HEK293 (cell line): ENCODE results near the gene NT5M.

Source experiments
- SCRT2 ChIP-seq: fragments of 450-650 bp; formaldehyde crosslinking; IDR thresholded peaks from 2 replicates; pipeline ENCODE4 v1.5.1; 2016; ENCODE audit warnings: missing biosample characterization, missing genetic modification characterization
- TCF7L2 ChIP-seq: IDR thresholded peaks from 2 replicates; pipeline ENCODE4 v1.6.1; 2011; ENCODE audit warnings: low read depth, mild to moderate bottlenecking, inconsistent platforms, low read length, moderate library complexity, borderline replicate concordance
- TRIM28 ChIP-seq: IDR thresholded peaks from 2 replicates; pipeline ENCODE4 v1.6.1; 2011; ENCODE audit warnings: low read length, control low read depth, borderline replicate concordance
- ZNF140 ChIP-seq: fragments of 450-650 bp; formaldehyde crosslinking; IDR thresholded peaks from 2 replicates; pipeline ENCODE4 v1.5.1; 2016; ENCODE audit warnings: missing biosample characterization, missing genetic modification characterization
- ZNF184 ChIP-seq: fragments of 450-650 bp; IDR thresholded peaks from 2 replicates; pipeline ENCODE4 v1.5.1; 2018; ENCODE audit warnings: missing biosample characterization, mild to moderate bottlenecking, missing genetic modification characterization
- ZNF274 ChIP-seq, 2 experiments: fragments of 200-500 bp in 1 of 2; fragments of 450-650 bp in 1 of 2; sonication (Bioruptor generic) in 1 of 2; formaldehyde crosslinking in 1 of 2; IDR thresholded peaks; 2 replicates each; pipeline versions ENCODE4 v1.5.1 to v1.6.1; 2014 to 2016; ENCODE audit warnings: borderline replicate concordance in 1 of 2, inconsistent platforms in 1 of 2, low read length in 1 of 2, missing biosample characterization in 1 of 2, missing genetic modification characterization in 1 of 2
- ZNF416 ChIP-seq: fragments of 450-650 bp; formaldehyde crosslinking; IDR thresholded peaks from 2 replicates; pipeline ENCODE4 v1.5.1; 2016; ENCODE audit warnings: missing biosample characterization, missing genetic modification characterization
- ZNF664 ChIP-seq: fragments of 450-650 bp; formaldehyde crosslinking; IDR thresholded peaks from 2 replicates; pipeline ENCODE4 v1.5.1; 2016; ENCODE audit warnings: missing biosample characterization, missing genetic modification characterization
- TF ChIP-seq, protein P1 (sequence below): fragments of 450-650 bp; formaldehyde crosslinking; IDR thresholded peaks from 2 replicates; pipeline ENCODE4 v1.5.1; 2016; ENCODE audit warnings: missing biosample characterization, missing genetic modification characterization
- TF ChIP-seq, protein P2 (sequence below): fragments of 450-650 bp; formaldehyde crosslinking; IDR thresholded peaks from 2 replicates; pipeline ENCODE4 v1.5.1; 2017; ENCODE audit warnings: missing biosample characterization, missing genetic modification characterization

DNA sequence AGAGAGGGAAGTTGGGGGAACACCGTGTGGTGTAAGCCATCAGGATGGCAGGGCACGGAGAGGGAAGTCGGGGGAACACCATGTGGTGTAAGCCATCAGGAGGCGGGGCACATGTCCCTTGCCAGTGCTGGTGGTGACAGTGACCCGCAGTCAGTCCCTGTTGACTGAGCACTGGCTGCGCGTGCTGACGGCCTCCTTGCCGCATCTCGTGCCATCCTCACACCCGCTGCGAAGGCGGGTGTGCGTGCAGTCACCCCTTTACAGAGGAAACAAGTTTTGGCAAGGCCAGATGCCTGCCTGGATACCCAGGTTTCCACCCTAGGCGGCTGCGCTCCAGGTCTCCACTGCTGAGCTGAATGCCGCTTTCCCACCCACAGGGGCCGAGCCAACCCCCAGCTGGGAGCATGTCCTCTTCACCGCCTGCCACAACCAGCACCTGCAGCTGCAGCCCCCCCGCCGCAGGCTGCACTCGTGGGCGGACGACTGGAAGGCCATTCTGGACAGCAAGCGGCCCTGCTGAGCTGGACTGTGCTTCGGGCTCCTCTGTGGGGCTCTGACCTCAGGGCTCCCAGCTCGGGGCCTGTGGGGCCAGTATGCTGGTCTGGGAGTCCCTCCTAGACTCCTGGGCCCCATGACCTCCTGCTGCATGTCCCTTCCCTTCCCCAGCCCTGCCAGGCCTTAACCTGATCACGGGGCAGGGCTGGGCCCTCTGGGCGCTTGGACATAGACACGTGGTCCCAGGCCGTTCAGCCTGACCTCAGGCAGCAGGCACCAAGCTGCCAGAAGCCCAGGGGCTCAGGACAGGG lies 43.5 kb downstream of the NT5M start:
- TF ChIP-seq, protein P1, sequence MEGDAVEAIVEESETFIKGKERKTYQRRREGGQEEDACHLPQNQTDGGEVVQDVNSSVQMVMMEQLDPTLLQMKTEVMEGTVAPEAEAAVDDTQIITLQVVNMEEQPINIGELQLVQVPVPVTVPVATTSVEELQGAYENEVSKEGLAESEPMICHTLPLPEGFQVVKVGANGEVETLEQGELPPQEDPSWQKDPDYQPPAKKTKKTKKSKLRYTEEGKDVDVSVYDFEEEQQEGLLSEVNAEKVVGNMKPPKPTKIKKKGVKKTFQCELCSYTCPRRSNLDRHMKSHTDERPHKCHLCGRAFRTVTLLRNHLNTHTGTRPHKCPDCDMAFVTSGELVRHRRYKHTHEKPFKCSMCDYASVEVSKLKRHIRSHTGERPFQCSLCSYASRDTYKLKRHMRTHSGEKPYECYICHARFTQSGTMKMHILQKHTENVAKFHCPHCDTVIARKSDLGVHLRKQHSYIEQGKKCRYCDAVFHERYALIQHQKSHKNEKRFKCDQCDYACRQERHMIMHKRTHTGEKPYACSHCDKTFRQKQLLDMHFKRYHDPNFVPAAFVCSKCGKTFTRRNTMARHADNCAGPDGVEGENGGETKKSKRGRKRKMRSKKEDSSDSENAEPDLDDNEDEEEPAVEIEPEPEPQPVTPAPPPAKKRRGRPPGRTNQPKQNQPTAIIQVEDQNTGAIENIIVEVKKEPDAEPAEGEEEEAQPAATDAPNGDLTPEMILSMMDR (tag by site-specific recombination) = no peak
- TF ChIP-seq TCF7L2 = no peak
- TF ChIP-seq SCRT2 (tag by site-specific recombination) = no peak
- no peak for TF ChIP-seq ZNF416 (tag by site-specific recombination)
- TF ChIP-seq, protein P2, sequence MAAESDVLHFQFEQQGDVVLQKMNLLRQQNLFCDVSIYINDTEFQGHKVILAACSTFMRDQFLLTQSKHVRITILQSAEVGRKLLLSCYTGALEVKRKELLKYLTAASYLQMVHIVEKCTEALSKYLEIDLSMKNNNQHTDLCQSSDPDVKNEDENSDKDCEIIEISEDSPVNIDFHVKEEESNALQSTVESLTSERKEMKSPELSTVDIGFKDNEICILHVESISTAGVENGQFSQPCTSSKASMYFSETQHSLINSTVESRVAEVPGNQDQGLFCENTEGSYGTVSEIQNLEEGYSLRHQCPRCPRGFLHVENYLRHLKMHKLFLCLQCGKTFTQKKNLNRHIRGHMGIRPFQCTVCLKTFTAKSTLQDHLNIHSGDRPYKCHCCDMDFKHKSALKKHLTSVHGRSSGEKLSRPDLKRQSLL = no peak
- no peak for TF ChIP-seq ZNF274 (IDR thresholded peaks at IDR 0.05; ENCODE audit: low read length)
- TF ChIP-seq ZNF274 (tag by site-specific recombination; IDR thresholded peaks at IDR 0.05; ENCODE audit: borderline replicate concordance) = no peak
- no peak for TF ChIP-seq ZNF184 (tag by site-specific recombination)
- no peak for TF ChIP-seq ZNF140 (tag by site-specific recombination)
- TF ChIP-seq ZNF664 (tag by site-specific recombination) = no peak
- TF ChIP-seq TRIM28 = no peak
